ENCODE measurements around the gene IL12RB2.
"Not testable (repeated sequence)": the region's sequence is repeated elsewhere in the genome, so short reads cannot be mapped to it uniquely, and the experiment has no call there.

The IL12RB2 gene

GRCh38 chr1:67441739-67442281 lies 134.1 kb downstream of the IL12RB2 start:
- no peak for DNase-seq (ENCODE audit: low read depth, low spot score)
- Histone ChIP-seq H3K36me3 (ENCODE audit: insufficient read depth, insufficient read length, low read length) (no peaks in the 10 kb centered on the region), H3K4me3 (ENCODE audit: insufficient read length, low read depth) (no peak overlapping the region), H3K4me1 (ENCODE audit: insufficient read depth, insufficient read length) (no peaks in the 10 kb centered on the region), H3K9ac (ENCODE audit: insufficient read length, low read depth) (no peak overlapping the region), H3K27me3 (ENCODE audit: insufficient read depth, insufficient read length) (no peaks in the 10 kb centered on the region), H3K9me3 (ENCODE audit: insufficient read depth, low read length) (no peaks in the 10 kb centered on the region)
- TF ChIP-seq YY1 (IDR thresholded peaks at IDR 0.05; ENCODE audit: insufficient read depth, insufficient read length) (no peak), ZNF274 (IDR thresholded peaks at IDR 0.05; ENCODE audit: low read depth, low read length) (no peak), SUZ12 (IDR thresholded peaks at IDR 0.05; ENCODE audit: extremely low read depth, insufficient read depth, insufficient read length) (no peak)

DNA sequence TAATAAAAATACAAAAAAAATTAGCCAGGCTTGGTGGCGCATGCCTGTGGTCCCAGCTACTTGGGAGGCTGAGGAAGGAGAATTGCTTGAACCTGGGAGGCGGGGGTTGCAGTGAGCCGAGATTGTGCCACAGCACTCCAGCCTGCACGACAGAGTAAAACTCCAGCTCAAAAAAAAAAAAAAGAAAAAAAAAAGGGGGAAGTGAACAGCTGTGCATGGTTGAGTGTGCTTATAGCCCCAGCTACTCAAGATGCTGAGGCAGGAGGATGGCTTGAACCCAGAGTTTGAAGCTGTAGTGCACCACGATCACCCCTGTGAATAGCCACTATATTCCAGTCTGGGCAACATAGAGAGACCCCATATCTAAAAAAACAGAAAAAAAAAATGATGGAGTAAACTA lies 138.3 kb downstream of the IL12RB2 start:
- H3K9ac ChIP-seq (ENCODE audit: insufficient read length, low read depth); H3K9me3 ChIP-seq (ENCODE audit: insufficient read depth, low read length): not testable (repeated sequence)

More for the DNA sequence above, 138.3 kb downstream of the IL12RB2 start:
- H3K36me3 ChIP-seq (ENCODE audit: insufficient read depth, insufficient read length, low read length); H3K27me3 ChIP-seq (ENCODE audit: insufficient read depth, insufficient read length); H3K4me1 ChIP-seq (ENCODE audit: insufficient read depth, insufficient read length); DNase-seq (ENCODE audit: low read depth, low spot score); H3K4me3 ChIP-seq (ENCODE audit: insufficient read length, low read depth): not testable (repeated sequence)

Data from NT2/D1 (cell line).